DMS53 (cell line): Measurements from ENCODE around the gene HEXD.
"Not testable (repeated sequence)": the region's sequence is repeated elsewhere in the genome, so short reads cannot be mapped to it uniquely, and the experiment has no call there.

Experiments
- DNase-seq: peaks from one replicate; lab custom pipeline; 2025; lab: John Stamatoyannopoulos, UW

Gene HEXD

DNA sequence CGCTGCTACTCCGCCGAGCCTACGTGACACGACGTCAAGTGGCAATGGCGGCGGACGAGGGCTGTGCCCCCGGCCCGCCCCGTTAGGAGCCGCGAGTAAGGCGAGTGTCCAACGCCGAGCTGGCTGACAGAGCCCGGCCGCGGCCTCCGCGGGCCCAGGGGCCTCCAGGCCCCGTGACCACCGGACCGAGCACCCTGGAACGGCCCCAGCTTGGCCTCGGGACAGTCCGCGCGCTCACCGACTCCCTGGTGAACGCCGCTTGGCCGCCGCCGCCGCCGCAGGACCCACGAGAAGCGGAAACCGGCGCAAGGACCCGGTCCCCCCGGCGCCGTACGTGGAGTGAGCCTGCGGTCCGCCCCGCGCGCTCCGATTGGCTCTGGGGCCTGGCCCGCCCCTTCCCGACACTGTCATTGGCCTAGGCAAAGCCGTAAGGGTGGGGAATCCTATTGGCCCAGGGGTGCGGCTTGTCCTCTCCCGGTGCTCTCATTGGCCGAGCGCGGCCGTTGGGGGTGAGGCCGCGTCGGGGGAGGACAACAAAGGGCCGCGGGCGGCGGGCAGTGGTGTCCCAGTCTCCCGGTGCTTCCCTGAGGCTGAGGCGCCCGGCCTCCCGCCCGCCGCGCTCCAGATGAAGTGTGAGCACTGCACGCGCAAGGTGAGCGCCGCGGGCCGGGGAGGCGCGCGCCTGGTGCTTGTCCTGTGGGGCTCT lies 40.2 kb downstream of the HEXD start, which contains the start of gene NARF:
NARF (plus strand) TSS at position 563 of the 706 bp plus-strand sequence; CDS start at position 626, 63 bp downstream.
- DNase-seq = peak; percentile 100

DNA sequence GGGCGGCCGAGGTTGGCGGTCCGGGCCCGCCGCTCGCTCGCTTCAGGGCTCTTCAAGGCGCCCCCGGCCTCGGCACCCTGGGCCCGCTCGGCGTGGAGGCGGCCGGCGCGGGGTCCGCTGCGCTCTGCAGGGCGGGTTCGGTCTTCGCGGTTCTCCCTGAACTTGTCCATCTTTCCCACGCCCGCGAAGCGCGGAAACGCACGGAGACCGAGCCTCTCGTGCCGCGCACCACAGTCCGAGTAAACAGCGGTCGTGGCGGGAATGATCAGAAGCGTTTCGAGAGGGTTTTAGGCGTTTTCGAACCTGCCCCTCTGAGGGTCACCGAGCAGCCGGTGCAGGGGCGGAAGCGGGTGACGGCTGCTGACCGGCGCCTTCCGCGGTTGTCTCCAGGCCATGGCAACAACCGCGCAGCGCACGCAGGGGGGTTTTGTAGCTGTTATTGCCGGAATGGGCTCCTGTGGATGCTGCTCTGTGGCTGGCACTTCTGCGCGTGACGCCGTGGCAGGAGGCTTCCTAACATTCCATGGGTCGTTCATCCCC lies 40.8 kb downstream of the HEXD start:
- peak; percentile 71 for DNase-seq

- not testable (repeated sequence) for DNase-seq
Measured at GRCh38 chr17:82459936-82460335, 41.8 kb downstream of the HEXD start.

DNA sequence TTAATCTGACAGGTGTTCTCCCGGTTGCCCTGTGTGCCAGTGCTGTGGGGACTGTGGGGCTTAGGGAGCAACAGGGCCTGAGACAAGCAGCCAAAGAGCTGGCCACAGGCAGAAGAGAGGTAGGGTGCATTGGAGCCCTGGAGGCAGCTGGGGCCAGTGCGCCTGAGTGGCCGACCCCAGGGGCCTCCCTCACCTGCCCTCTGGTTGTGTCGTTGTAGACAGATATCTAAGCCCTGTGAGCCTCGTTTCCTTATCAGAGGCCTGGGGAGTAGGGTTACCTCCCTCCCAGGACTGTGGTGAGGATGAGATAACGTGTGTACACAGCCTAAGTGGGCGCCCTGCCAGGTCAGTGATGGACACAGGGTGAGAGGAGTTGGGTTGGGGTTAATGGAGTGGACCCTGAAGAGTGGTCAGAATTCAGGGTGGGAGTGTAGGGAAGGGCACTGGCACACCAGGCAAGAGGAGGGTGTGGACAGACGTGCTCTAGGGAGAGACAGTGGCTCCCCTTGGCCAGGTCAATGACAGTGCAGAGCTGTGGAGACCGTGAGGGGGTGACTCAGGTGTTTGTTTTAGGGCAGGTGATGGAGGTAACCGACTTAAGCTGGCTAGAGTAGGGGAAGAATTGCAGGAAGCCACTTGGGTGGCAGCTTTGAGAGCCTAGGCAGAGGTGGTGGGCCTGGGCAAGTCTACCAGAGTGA lies 43.8 kb downstream of the HEXD start:
- DNase-seq = peak; percentile 98

DNA sequence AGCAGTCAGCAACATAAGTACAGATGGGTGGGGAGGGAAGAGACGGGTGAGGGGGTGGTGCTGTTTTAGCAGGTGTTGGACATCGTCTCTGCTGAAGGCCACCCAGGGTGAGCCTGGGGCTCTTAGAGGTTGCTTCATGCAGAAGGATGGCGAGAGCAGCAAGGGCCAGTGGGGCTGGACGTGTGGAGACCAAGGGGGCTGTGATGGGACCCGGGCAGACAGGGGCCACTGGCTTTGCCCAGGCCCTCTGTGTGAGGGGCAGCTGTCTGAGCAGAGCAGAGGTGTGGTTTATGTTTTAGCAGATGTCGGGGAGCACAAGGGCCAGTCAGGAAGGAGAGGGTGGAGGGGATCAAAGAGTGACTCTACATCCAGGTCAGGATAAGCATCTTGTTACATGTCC lies 45.2 kb downstream of the HEXD start:
- no peak for DNase-seq

DNA sequence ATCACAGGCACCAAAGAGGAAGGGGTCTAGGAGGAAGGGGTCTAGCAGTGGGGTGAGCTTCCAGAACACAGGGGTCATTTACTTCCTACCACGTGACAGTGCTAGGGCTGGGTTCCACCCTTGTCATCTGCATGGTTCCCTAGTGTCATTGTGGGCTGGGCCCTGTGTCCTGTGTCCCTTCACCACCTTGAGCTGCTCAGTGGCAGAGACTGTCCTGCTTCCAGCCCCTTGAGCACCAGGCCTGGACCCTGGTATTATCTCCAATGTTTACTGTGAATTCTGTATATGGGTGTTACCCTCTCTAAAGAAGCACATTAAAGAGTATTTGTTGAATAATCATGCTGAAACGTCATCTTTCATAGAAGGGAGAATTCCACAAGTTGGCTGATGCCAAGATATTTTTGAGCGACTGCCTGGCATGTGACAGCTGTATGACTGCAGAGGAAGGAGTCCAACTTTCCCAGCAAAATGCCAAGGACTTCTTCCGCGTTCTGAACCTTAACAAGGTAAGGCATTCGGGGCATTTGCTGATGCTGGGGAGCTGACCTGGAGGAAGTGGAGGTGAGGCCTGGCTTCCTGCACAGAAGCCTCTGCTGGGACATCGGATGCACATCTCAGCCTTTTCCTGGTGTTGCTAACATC lies 45.9 kb downstream of the HEXD start:
- DNase-seq = no peak

GRCh38 chr17:82464567-82464929 lies 46.4 kb downstream of the HEXD start:
- no peak for DNase-seq

DNA sequence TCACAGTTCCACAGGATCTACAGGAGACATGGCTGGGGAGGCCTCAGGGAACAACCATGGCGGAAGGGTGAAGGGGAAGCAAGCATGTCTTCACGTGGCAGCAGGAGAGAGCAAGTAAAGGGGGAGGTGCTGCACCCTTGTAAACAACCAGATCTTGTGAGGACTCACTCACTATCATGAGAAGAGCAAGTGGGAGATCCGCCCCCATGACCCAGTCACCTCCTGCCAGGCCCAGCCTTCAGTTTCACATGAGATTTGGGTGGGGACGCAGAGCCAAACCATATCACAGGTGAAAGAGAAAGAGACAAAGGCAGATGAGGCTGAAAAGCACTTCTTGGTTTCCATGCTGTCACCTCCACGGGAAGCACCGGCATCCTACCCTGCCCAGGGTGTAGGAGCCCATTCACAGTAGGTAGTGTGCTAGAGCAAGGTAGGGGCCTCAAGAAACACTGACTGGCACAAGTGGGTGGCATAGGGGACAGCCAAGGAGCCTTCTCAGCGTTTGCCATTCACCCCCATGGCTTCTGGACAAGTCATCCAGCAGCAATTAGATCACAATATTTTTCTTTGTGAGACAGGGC lies 47.0 kb downstream of the HEXD start:
- no peak for DNase-seq

DNA sequence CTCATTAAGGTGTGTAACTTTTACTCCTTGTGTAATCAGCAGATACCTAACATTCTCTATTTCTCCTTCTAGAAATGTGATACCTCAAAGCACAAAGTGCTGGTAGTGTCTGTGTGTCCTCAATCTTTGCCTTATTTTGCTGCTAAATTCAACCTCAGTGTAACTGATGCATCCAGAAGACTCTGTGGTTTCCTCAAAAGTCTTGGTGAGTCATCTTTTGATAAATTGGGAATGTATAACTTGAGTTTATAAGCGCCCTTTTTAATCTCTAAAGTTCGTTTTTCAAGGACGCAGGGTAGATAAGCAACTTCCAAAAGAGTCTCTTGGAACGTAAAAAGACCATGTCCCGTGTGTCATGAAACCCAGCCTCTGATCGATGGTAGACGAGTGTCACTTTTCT lies 50.5 kb downstream of the HEXD start:
- no peak for DNase-seq

- no peak for DNase-seq
Measured at GRCh38 chr17:82470065-82470464, 51.9 kb downstream of the HEXD start.

GRCh38 chr17:82474223-82475010 lies 56.3 kb downstream of the HEXD start:
- no peak for DNase-seq

DNA sequence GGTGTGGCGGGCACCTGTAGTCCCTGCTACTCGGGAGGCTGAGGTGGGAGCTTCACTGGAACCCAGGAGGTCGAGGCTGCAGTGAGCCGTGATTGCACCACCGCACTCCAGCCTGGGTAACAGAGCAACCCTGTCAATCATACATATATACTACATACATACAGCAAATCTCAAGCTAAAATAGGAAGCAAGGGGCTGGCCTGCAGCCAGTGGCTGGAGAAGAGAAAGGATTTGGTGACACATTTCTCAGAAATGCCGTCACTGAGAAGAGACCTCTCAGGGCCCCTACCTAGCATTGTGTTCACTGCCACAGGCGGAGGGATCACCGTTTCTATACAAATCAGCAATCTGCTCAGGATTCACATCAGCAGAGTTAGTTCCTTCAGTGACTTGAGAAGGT lies 57.3 kb downstream of the HEXD start:
- DNase-seq = no peak

- DNase-seq = no peak
Measured at GRCh38 chr17:82477934-82478333, 59.8 kb downstream of the HEXD start.

DNA sequence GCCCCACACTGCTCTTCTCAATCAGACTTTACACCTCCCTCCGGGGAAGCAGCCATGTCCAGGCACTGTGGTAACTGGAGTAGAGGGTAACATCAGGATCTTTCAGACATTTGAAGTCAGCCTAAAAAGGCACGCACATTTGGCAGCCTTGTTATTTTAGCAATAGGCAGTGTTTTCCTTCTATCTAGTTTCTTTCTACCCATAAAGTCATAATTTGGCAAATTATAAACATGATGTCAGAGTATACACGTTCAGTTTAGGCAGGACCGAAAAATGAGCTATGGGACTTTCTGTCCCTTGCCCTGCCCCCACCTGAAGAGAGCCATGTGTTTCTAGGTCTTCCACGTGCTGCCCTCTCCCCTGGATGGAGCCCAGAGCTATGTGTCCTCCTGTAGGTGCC lies 61.5 kb downstream of the HEXD start:
- no peak for DNase-seq

DNA sequence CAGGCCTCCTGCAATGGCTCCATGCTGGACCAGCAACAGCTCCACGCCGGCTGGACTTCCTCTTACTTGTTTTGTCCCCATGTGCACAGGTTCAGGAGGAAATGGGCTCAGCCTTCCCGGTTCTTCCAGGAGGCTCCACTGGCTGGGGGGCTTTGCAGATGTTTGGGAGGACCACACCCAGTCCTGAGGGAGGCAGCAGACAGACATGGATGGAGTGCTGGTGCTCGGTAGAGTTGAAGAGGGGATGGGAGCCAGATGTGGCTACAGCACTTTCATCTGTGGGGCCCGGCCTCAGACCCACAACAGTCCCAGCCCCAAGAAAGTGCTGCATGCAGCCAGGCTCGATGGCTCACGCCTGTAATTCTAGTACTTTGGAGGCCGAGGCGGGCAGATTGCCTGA lies 62.2 kb downstream of the HEXD start:
- no peak for DNase-seq

GRCh38 chr17:82483204-82483660 lies 65.1 kb downstream of the HEXD start:
- DNase-seq = no peak

GRCh38 chr17:82483836-82484235 lies 65.7 kb downstream of the HEXD start:
- DNase-seq = no peak

DNA sequence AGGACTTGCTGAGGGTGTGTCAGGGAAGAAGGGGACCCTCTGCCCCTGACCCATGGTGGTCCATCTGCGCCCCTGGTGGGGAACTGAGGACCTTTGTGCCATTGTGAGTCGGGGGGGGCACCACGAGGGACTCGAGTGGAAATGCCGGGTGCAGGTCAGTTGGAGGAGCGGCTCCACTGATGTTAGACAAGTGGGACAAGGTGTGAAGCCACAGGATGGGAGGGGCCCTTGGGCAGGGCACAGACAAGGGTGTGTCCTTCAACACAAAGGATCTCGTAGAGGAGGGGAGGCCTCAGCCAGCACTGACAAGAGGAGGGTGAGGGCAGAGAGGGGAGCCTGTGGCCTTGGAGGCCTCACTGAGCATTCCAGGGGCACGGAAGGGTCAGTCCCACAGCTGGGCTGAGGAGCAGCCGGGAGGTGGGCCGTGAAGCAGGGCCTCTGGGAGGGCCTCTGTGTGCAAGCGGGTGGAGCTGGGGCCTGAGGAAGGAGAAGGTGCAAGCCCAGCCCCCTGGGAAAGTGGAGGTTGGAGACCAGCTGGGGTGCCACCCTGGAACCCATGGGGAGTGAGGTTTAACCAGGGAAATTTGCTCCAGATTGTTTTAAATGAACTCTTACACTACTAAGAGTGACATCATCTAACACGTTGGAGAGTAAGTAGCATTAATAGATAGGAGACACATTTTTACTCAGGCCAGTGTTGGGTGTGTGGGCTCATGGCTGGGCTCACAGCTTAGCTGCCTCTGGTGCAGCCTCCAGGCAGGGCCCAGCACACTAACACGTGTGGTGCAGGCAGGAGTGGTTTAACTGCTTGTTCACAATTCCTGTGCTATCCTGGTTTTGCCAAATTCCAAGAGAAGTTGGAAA lies 68.3 kb downstream of the HEXD start:
- DNase-seq = no peak

DNA sequence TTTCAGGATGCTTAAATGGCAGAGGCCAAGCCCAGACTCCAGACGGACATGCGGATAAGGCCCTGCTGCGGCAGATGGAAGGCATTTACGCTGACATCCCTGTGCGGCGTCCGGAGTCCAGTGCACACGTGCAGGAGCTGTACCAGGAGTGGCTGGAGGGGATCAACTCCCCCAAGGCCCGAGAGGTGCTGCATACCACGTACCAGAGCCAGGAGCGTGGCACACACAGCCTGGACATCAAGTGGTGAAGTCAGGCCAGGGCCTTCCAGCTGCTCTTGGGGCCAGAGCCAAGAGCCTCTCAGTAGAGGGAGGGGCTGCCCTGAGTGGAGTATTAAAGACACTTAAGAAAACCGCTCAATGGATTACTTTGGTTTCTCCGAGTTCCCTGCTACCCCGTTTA lies 69.8 kb downstream of the HEXD start:
- no peak for DNase-seq

GRCh38 chr17:82489117-82489516 lies 71.0 kb downstream of the HEXD start:
- DNase-seq = no peak
